GM12801 (cell line): ENCODE results near the gene VPS33B.

Source experiments
- CTCF ChIP-seq: IDR thresholded peaks from one replicate; pipeline ENCODE4 v1.5.1; 2011; ENCODE audit warnings: control low read depth; ENCODE audit not compliant: insufficient read length; ENCODE audit errors: extremely low read depth

VPS33B gene

GRCh38 chr15:91061230-91061629 lies 38.8 kb upstream of the VPS33B start:
- TF ChIP-seq CTCF: no peak

GRCh38 chr15:91055548-91056331 lies 33.3 kb upstream of the VPS33B start:
- no peak for TF ChIP-seq CTCF

- no peak for TF ChIP-seq CTCF
Measured at GRCh38 chr15:91054816-91055215, 32.4 kb upstream of the VPS33B start.

- no peak for TF ChIP-seq CTCF
Measured at GRCh38 chr15:91051248-91051647, 28.9 kb upstream of the VPS33B start.

- no peak for TF ChIP-seq CTCF
Measured at GRCh38 chr15:91050128-91050455, 27.7 kb upstream of the VPS33B start.

GRCh38 chr15:91049378-91050127 lies 27.2 kb upstream of the VPS33B start:
- no peak for TF ChIP-seq CTCF

GRCh38 chr15:91047545-91048199 lies 25.3 kb upstream of the VPS33B start:
- TF ChIP-seq CTCF: no peak
